Tibial nerve (tissue), 4 donors: ENCODE data around the gene PARP9. TPM values are rescaled to one million over a fixed set of nuclear protein-coding genes. Genes with fewer than 3 reads are reported as not detected.

Experiments used
- DNase-seq, 2 donors: peaks; one replicate each; pipeline ENCODE4 v3.0.0-alpha.2; 2019; ENCODE audit warnings: low spot score in 2 of 2
- H3K27ac ChIP-seq, 4 donors: fragments of 200-600 bp; sonication (generic) in 3 of 4; one replicate each; pipeline ENCODE4 v1.5.1; 2017 to 2019; ENCODE audit warnings: mild to moderate bottlenecking in 1 of 4
- H3K27me3 ChIP-seq, 2 donors: fragments of 200-600 bp; sonication (generic) in 1 of 2; one replicate each; pipeline versions ENCODE4 v1.5.1 to v1.6.0; 2017 to 2019
- H3K36me3 ChIP-seq, 3 donors: fragments of 200-600 bp; sonication (generic); one replicate each; pipeline ENCODE4 v1.5.1; 2018 to 2019
- H3K4me1 ChIP-seq, 4 donors: fragments of 200-600 bp; sonication (generic) in 3 of 4; one replicate each; pipeline ENCODE4 v1.5.1; 2017 to 2019
- H3K4me3 ChIP-seq, 4 donors: fragments of 200-600 bp; sonication (generic) in 3 of 4; one replicate each; pipeline ENCODE4 v1.5.1; 2017 to 2019; ENCODE audit warnings: mild to moderate bottlenecking in 1 of 4, moderate library complexity in 1 of 4
- H3K9me3 ChIP-seq, 4 donors: fragments of 200-600 bp; sonication (generic) in 3 of 4; one replicate each; pipeline ENCODE4 v1.5.1; 2017 to 2019
- CTCF ChIP-seq, 5 experiments: fragments of 200-600 bp in 3 of 5; fragments of 450-650 bp in 2 of 5; sonication (generic) in 3 of 5; IDR thresholded peaks; one replicate each; pipeline ENCODE4 v1.5.1; 2016 to 2019; ENCODE audit warnings: antibody characterized with exemption in 5 of 5, mild to moderate bottlenecking in 3 of 5, moderate library complexity in 2 of 5
- EP300 ChIP-seq, 2 donors: sonication (generic); formaldehyde crosslinking; IDR thresholded peaks; one replicate each; pipeline ENCODE4 v1.6.1; 2017; ENCODE audit warnings: antibody characterized with exemption in 2 of 2, mild to moderate bottlenecking in 1 of 2
- POLR2A ChIP-seq, 2 donors: fragments of 450-650 bp; IDR thresholded peaks; one replicate each; pipeline ENCODE4 v1.6.1; 2017; ENCODE audit warnings: antibody characterized with exemption in 2 of 2, mild to moderate bottlenecking in 2 of 2, moderate library complexity in 2 of 2
- WGBS, 2 donors: methylation state at CpG; one replicate each; pipeline ENCODE4 v1.1.5; 2018; 5-methylcytosine and 5-hydroxymethylcytosine counted together
- total RNA-seq, 4 donors: library from RNA; depleted of rRNA; stranded (reverse); fragments of >200 nt; gene quantifications; one replicate each; pipeline ENCODE4 v1.1.0, GENCODE V29; 2016

The PARP9 gene
- total RNA-seq, 4 donors from 2014 or later: 16.1 to 32.6 (median 22.4) TPM

GRCh38 chr3:122562923-122563716 lies 980 bp downstream of the PARP9 start:
- DNase-seq: no peak
- H3K27me3 ChIP-seq: no peaks in the 10 kb centered on the region
- WGBS, 2 donors: 56 to 62% methylated on average over 5 of the region's 5 CpGs
- H3K4me3 ChIP-seq: peak overlapping the region; percentile 83 to 87 (median 84)
- H3K9me3 ChIP-seq: no peaks in the 10 kb centered on the region
- H3K36me3 ChIP-seq: peaks cover 0 to 34% (median 3%) of the 10 kb centered on the region in 3 donors
- TF ChIP-seq CTCF (IDR thresholded peaks at IDR 0.05): no peak
- no peak for TF ChIP-seq EP300 (IDR thresholded peaks at IDR 0.05)
- no peak for TF ChIP-seq POLR2A (IDR thresholded peaks at IDR 0.05)
- H3K27ac ChIP-seq: peak overlapping the region; percentile 94 to 97 (median 96)
- H3K4me1 ChIP-seq: peaks cover 0 to 48% (median 21%) of the 10 kb centered on the region in 4 donors

DNA sequence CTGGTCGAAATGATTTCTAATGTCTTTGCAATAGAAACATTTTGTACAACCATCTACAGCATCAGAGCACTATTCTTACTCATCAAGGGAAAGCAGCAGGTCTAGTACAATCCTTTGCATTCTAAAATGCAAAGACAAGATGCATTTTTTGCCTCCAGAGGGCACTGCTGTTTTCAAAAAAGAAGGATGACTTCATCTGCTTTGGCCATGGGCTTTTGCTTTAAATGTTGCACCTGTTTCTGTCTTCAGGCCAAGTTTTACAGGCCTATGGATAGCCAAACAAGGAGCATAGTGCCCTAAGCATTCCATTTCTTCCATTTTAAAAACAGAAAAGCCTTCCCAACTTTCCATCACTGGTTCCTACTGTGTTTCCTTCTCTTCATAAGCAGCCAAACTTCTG lies 3.4 kb downstream of the PARP9 start:
- TF ChIP-seq CTCF (IDR thresholded peaks at IDR 0.05): peak; percentile 25 to 51 (median 45)
- TF ChIP-seq POLR2A (IDR thresholded peaks at IDR 0.05): no peak
- no peak for TF ChIP-seq EP300 (IDR thresholded peaks at IDR 0.05)
- DNase-seq: peak in 1 of 2 donors; percentile 50
- H3K27me3 ChIP-seq: no peaks in the 10 kb centered on the region
- H3K4me1 ChIP-seq: peaks cover 0 to 44% (median 19%) of the 10 kb centered on the region in 4 donors
- H3K27ac ChIP-seq: no peak overlapping the region
- 90 to 92% methylated on average over 1 of the region's 1 CpG for WGBS, 2 donors
- H3K9me3 ChIP-seq: no peaks in the 10 kb centered on the region
- H3K4me3 ChIP-seq: no peak overlapping the region
- peaks cover 0 to 31% (median 13%) of the 10 kb centered on the region in 3 donors for H3K36me3 ChIP-seq

GRCh38 chr3:122559906-122560305 lies 4.2 kb downstream of the PARP9 start:
- H3K4me3 ChIP-seq: no peak overlapping the region
- peaks cover 0 to 37% (median 14%) of the 10 kb centered on the region in 4 donors for H3K4me1 ChIP-seq
- H3K27ac ChIP-seq: no peak overlapping the region
- no peaks in the 10 kb centered on the region for H3K27me3 ChIP-seq
- WGBS, 2 donors: 74 to 78% methylated on average over 3 of the region's 3 CpGs
- H3K36me3 ChIP-seq: peaks cover 0 to 39% (median 13%) of the 10 kb centered on the region in 3 donors
- H3K9me3 ChIP-seq: no peaks in the 10 kb centered on the region
- DNase-seq: no peak
- TF ChIP-seq EP300 (IDR thresholded peaks at IDR 0.05) (no peak), CTCF (IDR thresholded peaks at IDR 0.05) (no peak), POLR2A (IDR thresholded peaks at IDR 0.05) (no peak)

DNA sequence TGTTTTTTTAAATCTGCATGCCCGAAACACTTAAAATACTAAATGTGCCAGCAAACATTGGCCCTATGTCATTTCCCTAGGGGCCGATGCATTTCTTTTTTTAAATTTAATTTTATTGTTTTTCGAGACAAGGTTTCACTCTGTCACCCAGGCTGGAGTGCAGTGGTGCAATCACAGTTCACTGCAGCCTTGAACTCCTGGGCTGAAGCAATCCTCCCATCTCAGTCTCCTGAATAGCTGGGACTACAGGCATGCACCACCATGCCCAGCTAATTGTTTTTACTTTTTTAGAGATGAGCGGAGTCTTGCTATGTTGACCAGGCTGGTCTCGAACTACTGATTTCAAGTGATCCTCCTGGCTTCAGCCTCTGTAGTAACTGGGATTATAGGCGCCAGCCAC lies 5.5 kb downstream of the PARP9 start:
- Histone ChIP-seq H3K27me3 (no peaks in the 10 kb centered on the region), H3K36me3 (peaks cover 0 to 51% (median 13%) of the 10 kb centered on the region in 3 donors), H3K27ac (no peak overlapping the region), H3K4me3 (no peak overlapping the region), H3K4me1 (peaks cover 0 to 34% (median 12%) of the 10 kb centered on the region in 4 donors), H3K9me3 (no peaks in the 10 kb centered on the region)
- DNase-seq: no peak
- no peak for TF ChIP-seq POLR2A (IDR thresholded peaks at IDR 0.05)
- TF ChIP-seq EP300 (IDR thresholded peaks at IDR 0.05): no peak
- no peak for TF ChIP-seq CTCF (IDR thresholded peaks at IDR 0.05)
- WGBS, 2 donors: 89 to 94% methylated on average over 6 of the region's 6 CpGs

DNA sequence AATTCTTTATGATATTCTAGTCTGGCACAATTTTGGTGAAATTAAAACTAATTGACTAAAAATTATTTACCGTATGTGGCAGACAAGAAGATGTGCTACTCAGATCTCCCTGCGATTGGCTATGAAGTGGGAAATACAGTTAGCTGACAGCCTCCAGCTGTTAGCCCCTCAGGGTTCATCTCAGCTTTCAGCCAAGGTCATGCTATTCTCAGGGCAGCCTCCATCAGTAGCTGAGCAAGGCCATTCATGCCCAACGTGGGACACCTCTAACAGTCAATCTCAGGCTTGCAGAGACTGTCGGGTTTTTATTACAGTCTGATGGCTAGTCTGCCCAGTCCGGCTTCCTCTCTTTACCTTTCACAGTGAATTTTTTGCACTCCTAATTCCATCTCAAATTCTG lies 6.7 kb downstream of the PARP9 start:
- Histone ChIP-seq H3K27ac (no peak overlapping the region), H3K27me3 (no peaks in the 10 kb centered on the region), H3K4me3 (no peak overlapping the region), H3K36me3 (peaks cover 0 to 63% (median 13%) of the 10 kb centered on the region in 3 donors), H3K4me1 (peaks cover 0 to 21% (median 2%) of the 10 kb centered on the region in 4 donors), H3K9me3 (no peaks in the 10 kb centered on the region)
- WGBS, 2 donors: 83 to 84% methylated on average over 5 of the region's 5 CpGs
- DNase-seq: no peak
- TF ChIP-seq CTCF (IDR thresholded peaks at IDR 0.05): no peak
